Measurements from ENCODE around the gene DNAH17. TPM values are rescaled to one million over a fixed set of nuclear protein-coding genes. Genes with fewer than 3 reads are reported as not detected.

The DNAH17 gene
- total and polyA plus RNA-seq, 2 of the 13 experiments (the other 11 are each of a cell fraction or from before 2014, with no cell fraction given), result 0.86 to 1.6 TPM

GRCh38 chr17:78433013-78433727, 144.0 kb downstream of the DNAH17 start (continued):
- TF ChIP-seq U2AF2 (IDR thresholded peaks at IDR 0.05; ENCODE audit: low read depth, low read length) (no peak), ARNTL (CRISPR knock-in tag; IDR thresholded peaks at IDR 0.05) (no peak), AKNA (CRISPR knock-in tag; IDR thresholded peaks at IDR 0.05; ENCODE audit: borderline replicate concordance) (no peak), ZNF766 (CRISPR knock-in tag; IDR thresholded peaks at IDR 0.05; ENCODE audit: borderline replicate concordance) (no peak), SKIL (CRISPR knock-in tag; IDR thresholded peaks at IDR 0.05; ENCODE audit: borderline replicate concordance) (no peak), ZNF790 (CRISPR knock-in tag; IDR thresholded peaks at IDR 0.05; ENCODE audit: borderline replicate concordance) (no peak), MIER2 (CRISPR knock-in tag; IDR thresholded peaks at IDR 0.05) (no peak), RNF2 (conservative IDR thresholded peaks at IDR 0.05; ENCODE audit: low read depth) (no peak), PLSCR1 (CRISPR knock-in tag; IDR thresholded peaks at IDR 0.05; ENCODE audit: borderline replicate concordance) (no peak), ZNF512B (CRISPR knock-in tag; IDR thresholded peaks at IDR 0.05; ENCODE audit: borderline replicate concordance) (no peak), SP5 (CRISPR knock-in tag; IDR thresholded peaks at IDR 0.05; ENCODE audit: borderline replicate concordance, low read depth) (no peak), ZNF83 (CRISPR knock-in tag; IDR thresholded peaks at IDR 0.05; ENCODE audit: borderline replicate concordance) (no peak), ZNF737 (CRISPR knock-in tag; IDR thresholded peaks at IDR 0.05; ENCODE audit: borderline replicate concordance) (no peak), CSRNP2 (CRISPR knock-in tag; conservative IDR thresholded peaks at IDR 0.05; ENCODE audit: low read depth) (no peak), ZNF629 (CRISPR knock-in tag; conservative IDR thresholded peaks at IDR 0.05) (peak; percentile 98), SALL1 (CRISPR knock-in tag; IDR thresholded peaks at IDR 0.05) (peak; percentile 83)

All from HepG2 (cell line).